ENCODE data around the gene GRIP1.

DNA sequence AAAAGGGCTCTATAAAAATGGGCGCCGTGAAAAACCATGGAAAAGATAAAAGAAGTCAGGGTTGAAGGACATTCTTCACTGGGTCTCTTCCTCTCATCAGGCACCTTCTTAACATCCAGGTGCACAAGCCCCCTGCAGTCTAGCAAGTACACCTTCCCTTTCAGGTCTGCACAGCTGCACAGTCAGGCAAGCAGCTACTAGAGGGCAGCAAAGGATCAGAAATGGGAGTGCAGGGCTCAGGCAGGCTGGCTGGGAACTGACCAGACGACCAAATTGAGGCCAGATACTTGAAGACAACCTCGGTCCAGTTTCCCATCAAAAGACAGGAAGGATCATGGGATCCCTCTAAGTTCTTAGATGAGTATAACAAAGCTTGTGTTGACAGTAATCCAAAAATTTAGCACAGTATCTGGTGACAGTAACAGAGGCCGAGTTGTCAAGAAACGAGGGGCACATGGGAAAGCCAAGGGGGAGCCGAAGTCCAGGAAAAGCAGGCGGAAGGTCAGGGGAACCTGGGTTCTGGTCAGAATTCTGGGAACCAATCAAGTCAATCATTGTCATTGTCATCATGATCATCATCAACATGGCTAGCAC lies 10.1 kb upstream of the GRIP1 start:
- peak; percentile 77 for TF ChIP-seq CTCF (IDR thresholded peaks at IDR 0.05; ENCODE audit: insufficient read depth, low read length, poor library complexity, severe bottlenecking)
- no peak for TF ChIP-seq EZH2phosphoT487 (conservative IDR thresholded peaks at IDR 0.05; ENCODE audit: low read length)

Data from SU-DHL-6 (cell line).